Transverse colon (tissue), 4 donors: ENCODE results near the gene BID. TPM values are rescaled to one million over a fixed set of nuclear protein-coding genes. Genes with fewer than 3 reads are reported as not detected.

Source experiments
- DNase-seq: peaks from one replicate; pipeline ENCODE4 v3.0.0-alpha.2; 2019
- H3K27ac ChIP-seq, 4 donors: fragments of 200-600 bp; sonication (generic); 2 replicates each; pipeline ENCODE4 v1.5.1; 2016 to 2018; ENCODE audit warnings: inconsistent platforms in 4 of 4
- H3K27me3 ChIP-seq: fragments of 200-600 bp; sonication (generic); 2 replicates; pipeline ENCODE4 v1.5.1; 2017; ENCODE audit warnings: inconsistent platforms
- H3K36me3 ChIP-seq, 4 donors: fragments of 200-600 bp; sonication (generic); 2 replicates each; pipeline ENCODE4 v1.5.1; 2017 to 2019; ENCODE audit warnings: inconsistent platforms in 4 of 4
- H3K4me1 ChIP-seq, 4 donors: fragments of 200-600 bp; sonication (generic); 2 replicates each; pipeline ENCODE4 v1.5.1; 2017 to 2020; ENCODE audit warnings: inconsistent platforms in 4 of 4
- H3K4me3 ChIP-seq, 4 donors: fragments of 200-600 bp; sonication (generic); 1 replicate in 1 of 4; 2 replicates in 3 of 4; pipeline versions ENCODE4 v1.5.1 to v1.6.1; 2017 to 2019; ENCODE audit warnings: inconsistent platforms in 4 of 4
- H3K9me3 ChIP-seq, 2 donors: fragments of 200-600 bp; sonication (generic); 2 replicates each; pipeline ENCODE4 v1.5.1; 2017 to 2019; ENCODE audit warnings: inconsistent platforms in 2 of 2
- EP300 ChIP-seq: sonication (generic); formaldehyde crosslinking; IDR thresholded peaks from one replicate; pipeline ENCODE4 v1.6.1; 2017; ENCODE audit warnings: antibody characterized with exemption, low read depth
- POLR2A ChIP-seq: fragments of 450-650 bp; IDR thresholded peaks from one replicate; pipeline ENCODE4 v1.6.1; 2016; ENCODE audit warnings: antibody characterized with exemption, mild to moderate bottlenecking, moderate library complexity
- POLR2AphosphoS5 ChIP-seq, 3 donors: sonication (generic); formaldehyde crosslinking; IDR thresholded peaks; one replicate each; pipeline ENCODE4 v1.6.1; 2016; ENCODE audit warnings: antibody characterized with exemption in 3 of 3
- WGBS, 2 donors: methylation state at CpG; one replicate each; pipeline ENCODE4 v1.1.5; 2018; ENCODE audit warnings: low coverage in 1 of 2; 5-methylcytosine and 5-hydroxymethylcytosine counted together
- in situ Hi-C, 4 donors: fragments of 200-750 bp; cut with MboI; loops; one replicate each; pipeline versions ENCODE4 v1.15.0 to v1.15.1; 2017; ENCODE audit warnings: low sequenced_read_pairs in 3 of 4, low pct_ligation_motif_present in 1 of 4, low pct_unique_long_range_greater_than_20kb in 1 of 4
- intact Hi-C: fragments of 100-400 bp; cut with DNase I; formaldehyde crosslinking; loops from one replicate; pipeline ENCODE4 v1.15.1; 2023; ENCODE audit warnings: low total_unique reads
- total RNA-seq, 4 donors: library from RNA; depleted of rRNA; stranded (reverse); fragments of >200 nt; gene quantifications; one replicate each; pipeline ENCODE4 v1.1.0, GENCODE V29; 2016
- TF ChIP-seq, protein P1 (sequence below), 5 experiments: fragments of 200-600 bp in 3 of 5; fragments of 450-650 bp in 2 of 5; sonication (generic) in 3 of 5; IDR thresholded peaks; 1 replicate in 2 of 5; 2 replicates in 3 of 5; pipeline ENCODE4 v1.5.1; 2016 to 2017; ENCODE audit warnings: antibody characterized with exemption in 5 of 5, inconsistent platforms in 3 of 5, mild to moderate bottlenecking in 2 of 5, moderate library complexity in 1 of 5

Gene BID
- total RNA-seq, 4 donors from 2014 or later: 21.1 to 59.5 (median 25.5) TPM

- DNase-seq: no peak
- Histone ChIP-seq H3K36me3 (peaks cover 0 to 19% (median 9%) of the 10 kb centered on the region in 4 donors), H3K27me3 (no peaks in the 10 kb centered on the region), H3K27ac (peak overlapping the region; percentile 62 to 75 (median 66)), H3K9me3 (no peaks in the 10 kb centered on the region), H3K4me1 (peaks cover 12 to 37% (median 24%) of the 10 kb centered on the region in 4 donors), H3K4me3 (no peak overlapping the region)
- TF ChIP-seq POLR2A (no peak), EP300 (no peak), POLR2AphosphoS5 (IDR thresholded peaks at IDR 0.05) (no peak)
- TF ChIP-seq, protein P1, sequence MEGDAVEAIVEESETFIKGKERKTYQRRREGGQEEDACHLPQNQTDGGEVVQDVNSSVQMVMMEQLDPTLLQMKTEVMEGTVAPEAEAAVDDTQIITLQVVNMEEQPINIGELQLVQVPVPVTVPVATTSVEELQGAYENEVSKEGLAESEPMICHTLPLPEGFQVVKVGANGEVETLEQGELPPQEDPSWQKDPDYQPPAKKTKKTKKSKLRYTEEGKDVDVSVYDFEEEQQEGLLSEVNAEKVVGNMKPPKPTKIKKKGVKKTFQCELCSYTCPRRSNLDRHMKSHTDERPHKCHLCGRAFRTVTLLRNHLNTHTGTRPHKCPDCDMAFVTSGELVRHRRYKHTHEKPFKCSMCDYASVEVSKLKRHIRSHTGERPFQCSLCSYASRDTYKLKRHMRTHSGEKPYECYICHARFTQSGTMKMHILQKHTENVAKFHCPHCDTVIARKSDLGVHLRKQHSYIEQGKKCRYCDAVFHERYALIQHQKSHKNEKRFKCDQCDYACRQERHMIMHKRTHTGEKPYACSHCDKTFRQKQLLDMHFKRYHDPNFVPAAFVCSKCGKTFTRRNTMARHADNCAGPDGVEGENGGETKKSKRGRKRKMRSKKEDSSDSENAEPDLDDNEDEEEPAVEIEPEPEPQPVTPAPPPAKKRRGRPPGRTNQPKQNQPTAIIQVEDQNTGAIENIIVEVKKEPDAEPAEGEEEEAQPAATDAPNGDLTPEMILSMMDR (IDR thresholded peaks at IDR 0.05): no peak
- in situ Hi-C loops (no loop called here), intact Hi-C loops (no loop called here)
- WGBS, 2 donors: 31 to 62% methylated on average over 3 to 5 of the region's 5 CpGs
These were observed 50.0 kb downstream of the BID start for GRCh38 chr22:17724241-17724640.

GRCh38 chr22:17719911-17720310, 54.4 kb downstream of the BID start:
- H3K4me3 ChIP-seq: no peak overlapping the region
- 95 to 98% methylated on average over 4 to 5 of the region's 5 CpGs for WGBS, 2 donors
- H3K4me1 ChIP-seq: peaks cover 0 to 28% (median 12%) of the 10 kb centered on the region in 4 donors
- no peak for TF ChIP-seq POLR2AphosphoS5 (IDR thresholded peaks at IDR 0.05)
- TF ChIP-seq EP300: no peak
- TF ChIP-seq, protein P1 (IDR thresholded peaks at IDR 0.05): no peak
- no peak for TF ChIP-seq POLR2A
- no peak overlapping the region for H3K27ac ChIP-seq
- H3K9me3 ChIP-seq: no peaks in the 10 kb centered on the region
- intact Hi-C loops: no loop called here
- DNase-seq: no peak
- no peaks in the 10 kb centered on the region for H3K36me3 ChIP-seq
- in situ Hi-C loops: no loop called here
- H3K27me3 ChIP-seq: no peaks in the 10 kb centered on the region

DNA sequence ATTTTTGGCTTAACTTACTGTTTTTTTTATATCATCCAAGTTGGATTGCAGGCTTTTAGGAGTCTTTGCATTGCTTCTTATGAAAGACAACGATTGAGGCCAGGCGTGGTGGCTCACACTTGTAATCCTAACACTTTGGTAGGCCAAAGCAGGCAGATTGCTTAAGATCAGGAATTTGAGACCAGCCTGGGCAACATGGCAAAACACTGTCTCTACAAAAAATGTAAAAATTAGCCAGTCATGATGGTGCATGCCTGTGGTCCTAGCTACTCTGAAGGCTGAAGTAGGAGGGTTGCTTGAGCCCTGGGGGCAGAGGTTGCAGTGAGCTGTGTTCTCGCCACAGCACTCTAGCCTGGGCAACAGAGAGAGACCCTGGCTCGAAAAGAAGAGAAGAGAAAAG, 56.6 kb downstream of the BID start:
- peak overlapping the region in 1 of 4 donors; percentile 20 for H3K27ac ChIP-seq
- H3K27me3 ChIP-seq: no peaks in the 10 kb centered on the region
- DNase-seq: no peak
- intact Hi-C loops: no loop called here
- no peaks in the 10 kb centered on the region for H3K9me3 ChIP-seq
- no peaks in the 10 kb centered on the region for H3K36me3 ChIP-seq
- WGBS, 2 donors: 67 to 71% methylated on average over 4 of the region's 4 CpGs
- no peak overlapping the region for H3K4me3 ChIP-seq
- peaks cover 0 to 11% (median 4%) of the 10 kb centered on the region in 4 donors for H3K4me1 ChIP-seq
- no peak for TF ChIP-seq POLR2AphosphoS5 (IDR thresholded peaks at IDR 0.05)
- TF ChIP-seq, protein P1 (IDR thresholded peaks at IDR 0.05): no peak
- no peak for TF ChIP-seq EP300
- no peak for TF ChIP-seq POLR2A
- in situ Hi-C loops: no loop called here

DNA sequence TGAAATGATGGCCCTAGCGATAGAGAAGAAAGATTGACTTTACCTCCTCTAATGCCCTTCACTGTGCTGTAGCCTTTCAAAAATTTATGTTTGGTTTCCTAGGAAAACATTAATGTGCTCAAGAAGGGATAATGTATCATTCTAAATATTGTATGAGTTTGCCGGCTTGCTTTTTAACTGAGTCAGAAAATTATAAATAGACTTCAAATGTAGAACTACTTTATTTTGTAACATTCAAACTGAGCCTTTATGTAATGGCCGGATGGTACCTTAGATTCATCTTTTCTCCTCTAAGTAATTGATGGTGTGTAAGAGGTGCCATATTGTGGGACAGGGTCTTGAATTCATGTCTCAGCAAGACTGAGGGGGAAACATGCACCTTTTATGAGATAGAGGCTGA, 57.7 kb downstream of the BID start:
- intact Hi-C loops (no loop called here), in situ Hi-C loops (no loop called here)
- no peaks in the 10 kb centered on the region for H3K9me3 ChIP-seq
- H3K4me1 ChIP-seq: peaks cover 0 to 16% (median 9%) of the 10 kb centered on the region in 4 donors
- no peak for TF ChIP-seq POLR2A
- TF ChIP-seq POLR2AphosphoS5 (IDR thresholded peaks at IDR 0.05): no peak
- TF ChIP-seq, protein P1 (IDR thresholded peaks at IDR 0.05): no peak
- TF ChIP-seq EP300: no peak
- no peaks in the 10 kb centered on the region for H3K36me3 ChIP-seq
- DNase-seq: no peak
- no peak overlapping the region for H3K4me3 ChIP-seq
- 87 to 88% methylated on average over 3 of the region's 3 CpGs for WGBS, 2 donors
- H3K27ac ChIP-seq: no peak overlapping the region
- H3K27me3 ChIP-seq: no peaks in the 10 kb centered on the region
